A673 (cell line): Measurements from ENCODE around the gene IFRD2. TPM values are rescaled to one million over a fixed set of nuclear protein-coding genes. Genes with fewer than 3 reads are reported as not detected.
A peak's percentile ranks its signal among the peaks of the same experiment; 100 is the strongest.
"Not testable (repeated sequence)": the region's sequence is repeated elsewhere in the genome, so short reads cannot be mapped to it uniquely, and the experiment has no call there.

Experiments
- BruUV-seq: library from RNA; stranded (reverse); fragments of 400-500 nt; replicated peaks from 2 replicates; lab custom pipeline; 2021; lab: Mats Ljungman, UMichigan
- CTCF ChIA-PET: fragments of 300-600 bp; sonication (Branson Sonifier 250); formaldehyde crosslinking; loops from one replicate; lab custom pipeline; 2022; ENCODE audit warnings: antibody characterized with exemption; lab: Charles Lee
- POLR2A ChIA-PET: fragments of 300-600 bp; sonication (Branson Sonifier 250); formaldehyde crosslinking; loops from one replicate; lab custom pipeline; 2022; ENCODE audit warnings: antibody characterized with exemption; ENCODE audit not compliant: low non-redundant PET; lab: Charles Lee
- DNase-seq: peaks from one replicate; pipeline ENCODE4 v3.0.0-alpha.2; 2015; ENCODE audit warnings: low spot score
- H3K27ac ChIP-seq: fragments of 200-600 bp; sonication (generic); 2 replicates; pipeline ENCODE4 v1.5.1; 2016; ENCODE audit warnings: mixed run types, low read depth, mild to moderate bottlenecking, mixed read lengths, antibody characterized with exemption, low read length; ENCODE audit not compliant: poor library complexity, severe bottlenecking
- H3K27me3 ChIP-seq: fragments of 200-600 bp; sonication (generic); replicated peaks from 2 replicates; pipeline ENCODE4 v1.6.1; 2017; ENCODE audit warnings: mixed run types, low read depth, mild to moderate bottlenecking, mixed read lengths, antibody characterized with exemption, low read length; ENCODE audit not compliant: insufficient read depth, poor library complexity
- H3K36me3 ChIP-seq: fragments of 200-600 bp; sonication (generic); 2 replicates; pipeline ENCODE4 v1.6.1; 2016; ENCODE audit warnings: mixed run types, mild to moderate bottlenecking, mixed read lengths, antibody characterized with exemption, low read length; ENCODE audit not compliant: insufficient read depth, poor library complexity, severe bottlenecking
- H3K4me1 ChIP-seq: fragments of 200-600 bp; sonication (generic); 2 replicates; pipeline ENCODE4 v1.6.1; 2017; ENCODE audit warnings: mixed run types, mild to moderate bottlenecking, mixed read lengths, antibody characterized with exemption, low read length; ENCODE audit not compliant: insufficient read depth, poor library complexity, severe bottlenecking
- H3K4me3 ChIP-seq: fragments of 200-600 bp; sonication (generic); 2 replicates; pipeline ENCODE4 v1.5.1; 2016; ENCODE audit warnings: low read depth, mixed run types, mild to moderate bottlenecking, mixed read lengths, low read length; ENCODE audit not compliant: poor library complexity, severe bottlenecking
- H3K9me3 ChIP-seq: fragments of 200-600 bp; sonication (generic); 2 replicates; pipeline ENCODE4 v1.6.1; 2016; ENCODE audit warnings: mixed run types, low read depth, mild to moderate bottlenecking, mixed read lengths, antibody characterized with exemption, low read length; ENCODE audit not compliant: poor library complexity, severe bottlenecking
- CTCF ChIP-seq: fragments of 300-800, 200-600 bp; sonication (generic); conservative IDR thresholded peaks from 2 replicates; pipeline ENCODE4 v1.5.1; 2017; ENCODE audit warnings: low read depth, mild to moderate bottlenecking, antibody characterized with exemption, low read length, moderate library complexity, mixed read lengths
- EZH2 ChIP-seq: fragments of 200-600 bp; sonication (generic); IDR thresholded peaks from 2 replicates; pipeline ENCODE4 v1.6.1; 2017; ENCODE audit warnings: borderline replicate concordance, low read depth, mild to moderate bottlenecking, mixed read lengths, antibody characterized with exemption, low read length; ENCODE audit not compliant: poor library complexity, severe bottlenecking
- intact Hi-C: fragments of 100-400 bp; cut with micrococcal nuclease; formaldehyde crosslinking; loops from one replicate; pipeline ENCODE4 v1.10.0; 2022; ENCODE audit not compliant: unreplicated experiment
- total RNA-seq: library from RNA; stranded (reverse); gene quantifications from 2 replicates; pipeline ENCODE4 v1.2.3, GENCODE V29; 2021

The IFRD2 gene
- total RNA-seq, 1 experiment from 2014 or later: 77.4 TPM

GRCh38 chr3:50246517-50246954 is 45.7 kb downstream of the IFRD2 start:
- intact Hi-C loops: loop anchor here (1.0 kb wide), 1 partner anchor 19 kb away; no protein-coding TSS in a partner anchor
- TF ChIP-seq EZH2 (no peak), CTCF (0 out of 2 replicates have a peak, but pooled peaks have one; percentile 2)
- ChIA-PET CTCF (interaction anchor here (0.8 to 1.5 kb wide), 5 partner anchors 11 to 52 kb away, joined by 3 to 17 read pairs (median 4); partner anchors contain the start of gene GNAI2), POLR2A (no interaction called here)
- H3K27me3 ChIP-seq: no peaks in the 10 kb centered on the region
- peak overlapping the region; percentile 42 for H3K4me3 ChIP-seq
- H3K36me3 ChIP-seq: no peaks in the 10 kb centered on the region
- BruUV-seq: no TSS peak
- H3K4me1 ChIP-seq: peaks cover 14% of the 10 kb centered on the region
- no peaks in the 10 kb centered on the region for H3K9me3 ChIP-seq
- H3K27ac ChIP-seq: peak overlapping the region; percentile 74
- peak; percentile 39 for DNase-seq

- Histone ChIP-seq H3K27ac (peak overlapping the region; percentile 74), H3K9me3 (no peaks in the 10 kb centered on the region), H3K4me1 (peaks cover 18% of the 10 kb centered on the region), H3K36me3 (no peaks in the 10 kb centered on the region), H3K27me3 (no peaks in the 10 kb centered on the region), H3K4me3 (peak overlapping the region; percentile 42)
- BruUV-seq: no TSS peak
- peak; percentile 85 for DNase-seq
- TF ChIP-seq CTCF (peak; percentile 85), EZH2 (no peak)
- CTCF ChIA-PET: interaction anchor here (0.8 to 1.5 kb wide), 5 partner anchors 10 to 51 kb away, joined by 3 to 17 read pairs (median 4); partner anchors contain the start of gene GNAI2
- POLR2A ChIA-PET: no interaction called here
- intact Hi-C loops: loop anchor here (1.0 kb wide), 1 partner anchor 19 kb away; no protein-coding TSS in a partner anchor
Measured at GRCh38 chr3:50245831-50246516, 46.3 kb downstream of the IFRD2 start.

GRCh38 chr3:50245251-50245745 is 46.9 kb downstream of the IFRD2 start:
- peaks cover 19% of the 10 kb centered on the region for H3K4me1 ChIP-seq
- no peaks in the 10 kb centered on the region for H3K36me3 ChIP-seq
- no peaks in the 10 kb centered on the region for H3K9me3 ChIP-seq
- no peak for TF ChIP-seq CTCF
- no peak for TF ChIP-seq EZH2
- no peaks in the 10 kb centered on the region for H3K27me3 ChIP-seq
- H3K4me3 ChIP-seq: peak overlapping the region; percentile 42
- ChIA-PET CTCF (interaction anchor here (0.7 kb wide), 1 partner anchor 52 kb away, joined by 3 read pairs; no protein-coding TSS in a partner anchor), POLR2A (no interaction called here)
- H3K27ac ChIP-seq: peak overlapping the region; percentile 74
- BruUV-seq: no TSS peak
- no peak for DNase-seq
- intact Hi-C loops: no loop called here

GRCh38 chr3:50244813-50245212 is 47.4 kb downstream of the IFRD2 start:
- H3K4me1 ChIP-seq: peaks cover 23% of the 10 kb centered on the region
- intact Hi-C loops, H3K9me3 ChIP-seq, DNase-seq, H3K27me3 ChIP-seq, H3K4me3 ChIP-seq, H3K27ac ChIP-seq, BruUV-seq, H3K36me3 ChIP-seq: not testable (repeated sequence)
- ChIA-PET CTCF (interaction anchor here (0.7 kb wide), 1 partner anchor 52 kb away, joined by 3 read pairs; no protein-coding TSS in a partner anchor), POLR2A (interaction anchor here (0.6 kb wide), 1 partner anchor 19 kb away, joined by 13 read pairs; no protein-coding TSS in a partner anchor)
